NOMO-1 treated with dmso at 0.1 percent for 144 hours (cell line): ENCODE data around the gene SPOP.

Source experiments
- DNase-seq: peaks from one replicate; lab custom pipeline; 2025; ENCODE audit not compliant: unreplicated experiment; lab: John Stamatoyannopoulos, UW

SPOP gene

GRCh38 chr17:49588726-49589576 is 88.9 kb downstream of the SPOP start:
- DNase-seq, result no peak

GRCh38 chr17:49588312-49588711 is 89.6 kb downstream of the SPOP start:
- DNase-seq, result no peak

GRCh38 chr17:49587366-49588073 is 90.4 kb downstream of the SPOP start:
- no peak for DNase-seq

GRCh38 chr17:49585422-49586027 is 92.4 kb downstream of the SPOP start:
- no peak for DNase-seq

DNA sequence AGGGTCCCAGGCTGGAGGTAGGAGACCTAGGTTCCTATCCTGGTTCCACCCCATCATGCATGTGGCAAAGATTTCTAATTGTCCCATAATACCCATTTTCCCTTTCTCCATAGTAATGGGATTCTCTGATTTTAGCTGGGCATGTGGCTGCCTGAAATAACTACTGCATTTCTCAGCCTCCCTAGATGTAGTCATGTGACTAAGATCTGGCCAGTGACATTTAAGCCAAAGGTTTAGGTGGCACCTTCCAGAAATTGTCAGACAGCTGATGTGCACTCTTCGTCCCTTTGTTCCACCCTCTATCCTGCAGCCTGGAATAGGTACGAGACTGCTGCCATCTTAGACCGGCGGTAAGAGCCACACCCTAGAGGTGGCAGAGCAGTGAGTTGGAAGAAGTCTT is 94.0 kb downstream of the SPOP start:
- no peak for DNase-seq

DNA sequence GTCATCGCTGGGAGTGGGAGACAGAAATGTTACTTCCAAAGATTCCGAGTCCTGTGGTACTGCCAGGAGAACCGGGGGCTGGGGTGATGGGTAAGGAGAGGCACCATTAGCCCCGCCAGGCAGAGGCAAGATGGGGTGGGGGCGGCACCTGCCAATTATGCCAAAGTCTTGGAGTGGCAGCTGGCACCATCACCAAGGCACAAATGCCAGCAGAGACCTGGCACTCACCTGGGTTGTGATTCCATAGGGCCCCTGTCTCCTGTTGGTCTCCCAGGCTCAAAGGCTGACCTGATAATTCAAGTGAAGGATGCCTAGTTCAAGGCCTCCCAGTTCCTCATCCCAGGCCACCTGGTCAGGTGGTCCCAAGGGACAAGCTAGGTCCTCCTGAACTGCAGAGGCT is 94.7 kb downstream of the SPOP start:
- no peak for DNase-seq

GRCh38 chr17:49582789-49583188 is 95.1 kb downstream of the SPOP start:
- no peak for DNase-seq

GRCh38 chr17:49582055-49582722 is 95.7 kb downstream of the SPOP start:
- DNase-seq, result no peak

DNA sequence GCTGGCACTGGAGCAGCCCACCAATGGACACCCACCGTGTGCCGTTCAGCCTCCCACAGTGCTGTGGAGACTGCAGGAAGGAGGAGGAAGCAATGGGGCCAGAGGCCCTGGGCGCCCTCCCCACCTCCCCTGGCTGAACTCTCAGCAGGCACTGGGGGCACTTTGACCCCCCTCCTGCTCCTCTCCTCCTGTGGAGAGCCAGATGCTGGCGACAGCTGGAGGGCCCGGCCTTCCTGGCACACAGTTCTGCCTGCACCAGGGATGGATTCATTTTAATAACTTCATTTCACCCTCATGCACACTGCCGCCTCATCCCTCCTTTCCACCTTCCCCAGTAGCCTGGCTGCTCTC is 96.3 kb downstream of the SPOP start:
- DNase-seq, result no peak

- DNase-seq, result no peak
Observed at GRCh38 chr17:49580981-49581647, 96.8 kb downstream of the SPOP start.

GRCh38 chr17:49580055-49580721 is 97.7 kb downstream of the SPOP start:
- DNase-seq, result no peak

DNA sequence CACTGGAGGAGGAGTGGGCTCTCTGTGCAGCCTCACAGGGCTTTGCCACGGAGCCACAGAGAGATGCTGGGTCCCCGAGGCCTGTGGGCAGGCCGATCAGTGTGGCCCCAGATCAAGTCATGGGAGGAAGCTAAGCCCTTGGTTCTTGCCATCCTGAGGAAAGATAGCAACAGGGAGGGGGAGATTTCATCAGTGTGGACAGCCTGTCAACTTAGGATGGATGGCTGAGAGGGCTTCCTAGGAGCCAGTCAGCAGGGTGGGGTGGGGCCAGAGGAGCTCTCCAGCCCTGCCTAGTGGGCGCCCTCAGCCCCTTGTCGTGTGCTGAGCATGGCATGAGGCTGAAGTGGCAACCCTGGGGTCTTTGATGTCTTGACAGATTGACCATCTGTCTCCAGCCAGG is 98.4 kb downstream of the SPOP start:
- no peak for DNase-seq

GRCh38 chr17:49578952-49579500 is 98.9 kb downstream of the SPOP start:
- no peak for DNase-seq

DNA sequence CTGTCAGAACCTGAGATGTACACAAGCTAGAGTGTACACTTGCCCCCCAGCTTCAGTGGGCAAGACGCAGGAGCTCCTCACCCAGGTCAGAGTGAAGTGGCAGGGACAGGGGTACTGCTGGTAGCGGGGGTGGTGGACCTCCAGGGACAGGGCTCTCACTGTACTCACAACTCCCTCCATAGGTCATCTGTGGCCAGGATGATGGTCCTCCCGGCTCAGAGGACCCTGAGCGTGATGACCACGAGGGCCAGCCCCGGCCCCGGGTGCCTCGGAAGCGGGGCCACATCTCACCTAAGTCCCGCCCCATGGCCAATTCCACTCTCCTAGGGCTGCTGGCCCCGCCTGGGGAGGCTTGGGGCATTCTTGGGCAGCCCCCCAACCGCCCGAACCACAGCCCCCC is 99.5 kb downstream of the SPOP start:
- no peak for DNase-seq

DNA sequence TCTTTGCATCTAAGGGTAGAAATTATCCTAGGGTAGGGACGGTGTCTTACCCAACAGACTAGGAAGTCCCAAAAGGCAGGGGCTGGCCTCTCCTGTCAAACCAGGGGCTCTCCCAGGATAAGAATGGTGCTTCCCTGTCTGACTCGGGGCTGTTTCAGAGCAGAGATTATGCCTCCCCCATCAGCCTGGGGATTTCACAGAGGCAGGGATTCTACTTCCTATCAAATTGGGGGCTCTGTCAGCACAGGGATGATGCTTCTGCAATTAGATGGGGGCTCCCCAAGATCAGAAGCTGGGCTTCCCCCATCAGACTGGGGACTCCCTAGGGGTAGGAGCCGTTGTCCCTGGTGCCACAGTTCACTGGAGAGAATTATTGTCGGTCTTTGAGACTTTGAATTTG is 99.9 kb downstream of the SPOP start:
- no peak for DNase-seq

DNA sequence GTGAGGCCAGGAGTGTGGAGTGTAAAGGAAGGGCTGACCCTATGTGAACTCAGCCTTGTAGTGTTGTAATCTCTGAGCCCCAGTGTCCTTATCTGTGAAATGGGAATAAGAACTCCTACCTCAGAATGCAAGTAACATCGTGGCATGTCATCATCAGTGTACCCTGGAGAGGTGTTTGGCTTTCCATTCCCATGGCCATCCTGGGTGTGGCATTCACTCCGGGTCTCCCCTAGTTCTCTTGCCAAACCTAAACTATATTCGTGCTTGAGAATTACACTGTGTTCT is 100.3 kb downstream of the SPOP start:
- DNase-seq, result no peak

DNA sequence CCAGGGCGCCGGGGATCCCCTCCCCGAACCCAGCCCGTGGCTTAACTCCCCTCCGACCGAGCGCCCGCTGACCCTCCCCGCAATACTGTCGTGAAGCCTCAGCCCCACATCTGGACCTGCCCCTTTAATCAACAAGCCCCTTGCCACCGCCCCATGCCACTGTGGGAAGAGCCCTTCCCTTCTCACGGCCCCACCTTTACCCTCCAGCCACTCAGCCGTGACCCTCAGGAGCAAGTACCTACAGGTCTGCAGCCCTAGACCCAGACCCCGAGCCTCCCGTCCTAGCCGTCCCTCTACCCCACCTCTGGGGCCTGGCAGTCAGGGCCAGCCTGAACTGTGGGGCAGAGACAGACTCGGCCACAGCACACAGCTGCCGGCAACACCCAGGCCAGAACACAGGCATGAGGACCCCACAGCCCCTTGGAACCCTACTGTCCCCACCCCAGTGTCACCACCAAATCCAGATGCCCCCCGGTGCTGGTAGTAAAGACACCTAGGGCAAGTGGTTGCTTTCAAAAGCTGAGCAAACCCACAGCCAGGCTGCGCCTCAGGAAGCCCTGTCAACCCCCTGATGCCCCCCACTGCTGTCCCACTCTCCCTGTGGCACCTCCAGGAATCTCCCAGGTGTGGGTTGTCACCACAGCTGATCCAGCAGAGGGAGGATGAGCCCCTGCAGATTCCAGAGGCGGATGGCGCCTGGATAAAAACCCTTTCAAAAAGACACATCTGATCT is 100.8 kb downstream of the SPOP start:
- DNase-seq, result no peak

GRCh38 chr17:49576088-49576916 is 101.6 kb downstream of the SPOP start:
- DNase-seq, result no peak

DNA sequence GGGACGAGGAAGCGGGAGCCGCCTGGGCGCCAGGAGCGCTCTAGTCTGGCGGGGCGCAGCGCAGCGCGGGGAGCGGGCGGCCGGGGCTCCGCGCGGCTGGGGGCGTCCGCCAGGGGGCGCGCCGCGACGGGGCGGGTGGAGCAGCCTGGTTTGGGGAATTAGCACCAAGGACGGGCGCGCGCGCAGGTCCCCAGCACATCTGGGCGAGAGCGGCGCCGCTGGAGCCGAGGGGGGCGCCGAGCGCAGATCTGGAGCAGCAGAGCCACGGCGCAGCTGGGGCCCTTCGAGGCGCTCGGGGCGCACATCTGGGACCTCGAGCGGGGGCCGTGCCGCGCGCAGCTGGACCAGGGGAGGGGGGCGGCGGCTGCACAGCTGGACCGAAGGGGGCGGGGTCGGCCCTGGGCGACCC is 102.2 kb downstream of the SPOP start, which contains the start of gene NXPH3:
Gene NXPH3, plus strand, starts transcription at position 193 of the 409 bp plus-strand sequence. CDS start 349 bp downstream, outside the sequence.
- DNase-seq, result no peak
